Activated T-helper 17 cell treated with anti-CD3 and anti-CD28 coated beads, Interleukin-2, amount 50 U/mL, for 72 hours (primary cell): Measurements from ENCODE around the gene IFNLR1. TPM values are rescaled to one million over a fixed set of nuclear protein-coding genes. Genes with fewer than 3 reads are reported as not detected.

ENCODE experiments used
- ATAC-seq: fragments of 150-1000 bp; cut with Tn5 transposase; replicated peaks from 2 replicates; pipeline ENCODE4 v1.10.0; 2021; ENCODE audit warnings: mild to moderate bottlenecking, moderate library complexity
- H3K27ac Mint-ChIP-seq: one replicate; pipeline ENCODE4 v1.8.0; 2022; ENCODE audit warnings: mixed read lengths
- H3K27me3 Mint-ChIP-seq: one replicate; pipeline ENCODE4 v1.8.0; 2022; ENCODE audit warnings: mixed read lengths
- H3K36me3 Mint-ChIP-seq: one replicate; pipeline ENCODE4 v1.8.0; 2022; ENCODE audit warnings: low read depth, mild to moderate bottlenecking, mixed read lengths
- H3K4me1 Mint-ChIP-seq: one replicate; pipeline ENCODE4 v1.8.0; 2022; ENCODE audit warnings: mixed read lengths
- H3K4me3 Mint-ChIP-seq: one replicate; pipeline ENCODE4 v1.8.0; 2022; ENCODE audit warnings: mild to moderate bottlenecking, mixed read lengths
- H3K9me3 Mint-ChIP-seq: one replicate; pipeline ENCODE4 v1.8.0; 2022; ENCODE audit warnings: mixed read lengths
- total RNA-seq, 2 donors: library from RNA; stranded (reverse); gene quantifications; one replicate each; pipeline ENCODE4 v1.2.3, GENCODE V29; 2022

The IFNLR1 gene
- total RNA-seq, 2 donors from 2014 or later: 1.6 to 9.2 TPM

- H3K27me3 Mint-ChIP-seq: peaks cover 11% of the 10 kb centered on the region
- H3K9me3 Mint-ChIP-seq: no peaks in the 10 kb centered on the region
- no peaks in the 10 kb centered on the region for H3K36me3 Mint-ChIP-seq
- no peak overlapping the region for H3K27ac Mint-ChIP-seq
- no peak for ATAC-seq
- no peaks in the 10 kb centered on the region for H3K4me1 Mint-ChIP-seq
- no peak overlapping the region for H3K4me3 Mint-ChIP-seq
These were observed 48.4 kb downstream of the IFNLR1 start for GRCh38 chr1:24138476-24139221.

- Mint-ChIP-seq H3K9me3 (no peaks in the 10 kb centered on the region), H3K36me3 (no peaks in the 10 kb centered on the region), H3K4me3 (no peak overlapping the region), H3K27me3 (peaks cover 10% of the 10 kb centered on the region), H3K27ac (no peak overlapping the region), H3K4me1 (no peaks in the 10 kb centered on the region)
- ATAC-seq: no peak
These were observed 50.0 kb downstream of the IFNLR1 start for GRCh38 chr1:24136956-24137539.

GRCh38 chr1:24134376-24134775, 52.7 kb downstream of the IFNLR1 start:
- no peaks in the 10 kb centered on the region for H3K9me3 Mint-ChIP-seq
- no peak overlapping the region for H3K4me3 Mint-ChIP-seq
- H3K27ac Mint-ChIP-seq: no peak overlapping the region
- no peaks in the 10 kb centered on the region for H3K4me1 Mint-ChIP-seq
- no peaks in the 10 kb centered on the region for H3K36me3 Mint-ChIP-seq
- ATAC-seq: no peak
- H3K27me3 Mint-ChIP-seq: peaks cover 10% of the 10 kb centered on the region

- Mint-ChIP-seq H3K36me3 (no peaks in the 10 kb centered on the region), H3K27ac (no peak overlapping the region), H3K4me1 (no peaks in the 10 kb centered on the region), H3K9me3 (no peaks in the 10 kb centered on the region), H3K27me3 (peaks cover 10% of the 10 kb centered on the region), H3K4me3 (no peak overlapping the region)
- ATAC-seq: no peak
These were observed 53.3 kb downstream of the IFNLR1 start for GRCh38 chr1:24133819-24134218.

GRCh38 chr1:24130385-24130784, 56.7 kb downstream of the IFNLR1 start:
- Mint-ChIP-seq H3K36me3 (no peaks in the 10 kb centered on the region), H3K27ac (no peak overlapping the region), H3K4me1 (no peaks in the 10 kb centered on the region), H3K4me3 (no peak overlapping the region), H3K27me3 (peaks cover 4% of the 10 kb centered on the region), H3K9me3 (no peaks in the 10 kb centered on the region)
- no peak for ATAC-seq

GRCh38 chr1:24127801-24128363, 59.2 kb downstream of the IFNLR1 start:
- no peaks in the 10 kb centered on the region for H3K9me3 Mint-ChIP-seq
- ATAC-seq: no peak
- no peaks in the 10 kb centered on the region for H3K4me1 Mint-ChIP-seq
- no peak overlapping the region for H3K4me3 Mint-ChIP-seq
- H3K27me3 Mint-ChIP-seq: no peaks in the 10 kb centered on the region
- H3K27ac Mint-ChIP-seq: no peak overlapping the region
- H3K36me3 Mint-ChIP-seq: no peaks in the 10 kb centered on the region

GRCh38 chr1:24127134-24127800, 59.8 kb downstream of the IFNLR1 start:
- H3K9me3 Mint-ChIP-seq: no peaks in the 10 kb centered on the region
- H3K36me3 Mint-ChIP-seq: no peaks in the 10 kb centered on the region
- H3K4me1 Mint-ChIP-seq: no peaks in the 10 kb centered on the region
- no peak for ATAC-seq
- no peak overlapping the region for H3K4me3 Mint-ChIP-seq
- no peak overlapping the region for H3K27ac Mint-ChIP-seq
- no peaks in the 10 kb centered on the region for H3K27me3 Mint-ChIP-seq

- H3K27ac Mint-ChIP-seq: peak overlapping the region; percentile 29
- H3K36me3 Mint-ChIP-seq: no peaks in the 10 kb centered on the region
- no peaks in the 10 kb centered on the region for H3K9me3 Mint-ChIP-seq
- no peaks in the 10 kb centered on the region for H3K27me3 Mint-ChIP-seq
- no peaks in the 10 kb centered on the region for H3K4me1 Mint-ChIP-seq
- peak; percentile 51 for ATAC-seq
- no peak overlapping the region for H3K4me3 Mint-ChIP-seq
These were observed 60.4 kb downstream of the IFNLR1 start for GRCh38 chr1:24126672-24127023.

GRCh38 chr1:24126018-24126671, 60.9 kb downstream of the IFNLR1 start:
- no peaks in the 10 kb centered on the region for H3K9me3 Mint-ChIP-seq
- H3K27ac Mint-ChIP-seq: peak overlapping the region; percentile 29
- no peaks in the 10 kb centered on the region for H3K36me3 Mint-ChIP-seq
- H3K4me1 Mint-ChIP-seq: no peaks in the 10 kb centered on the region
- ATAC-seq: peak; percentile 64
- peaks cover 3% of the 10 kb centered on the region for H3K27me3 Mint-ChIP-seq
- no peak overlapping the region for H3K4me3 Mint-ChIP-seq

GRCh38 chr1:24125456-24125855, 61.6 kb downstream of the IFNLR1 start:
- Mint-ChIP-seq H3K27ac (no peak overlapping the region), H3K36me3 (no peaks in the 10 kb centered on the region), H3K27me3 (peaks cover 4% of the 10 kb centered on the region), H3K4me1 (no peaks in the 10 kb centered on the region), H3K9me3 (no peaks in the 10 kb centered on the region), H3K4me3 (no peak overlapping the region)
- no peak for ATAC-seq

GRCh38 chr1:24124980-24125379, 62.1 kb downstream of the IFNLR1 start:
- Mint-ChIP-seq H3K27ac (no peak overlapping the region), H3K27me3 (peaks cover 4% of the 10 kb centered on the region), H3K36me3 (no peaks in the 10 kb centered on the region), H3K4me3 (no peak overlapping the region), H3K4me1 (no peaks in the 10 kb centered on the region), H3K9me3 (no peaks in the 10 kb centered on the region)
- ATAC-seq: no peak

- no peak for ATAC-seq
- H3K4me1 Mint-ChIP-seq: no peaks in the 10 kb centered on the region
- no peaks in the 10 kb centered on the region for H3K36me3 Mint-ChIP-seq
- no peaks in the 10 kb centered on the region for H3K9me3 Mint-ChIP-seq
- no peak overlapping the region for H3K27ac Mint-ChIP-seq
- H3K4me3 Mint-ChIP-seq: no peak overlapping the region
- H3K27me3 Mint-ChIP-seq: peaks cover 4% of the 10 kb centered on the region
These were observed 63.5 kb downstream of the IFNLR1 start for GRCh38 chr1:24123611-24124010.

GRCh38 chr1:24122776-24123175, 64.3 kb downstream of the IFNLR1 start:
- H3K9me3 Mint-ChIP-seq: no peaks in the 10 kb centered on the region

GRCh38 chr1:24121406-24121805, 65.7 kb downstream of the IFNLR1 start:
- Mint-ChIP-seq H3K4me1 (no peaks in the 10 kb centered on the region), H3K4me3 (no peak overlapping the region), H3K27me3 (peaks cover 12% of the 10 kb centered on the region), H3K9me3 (no peaks in the 10 kb centered on the region), H3K36me3 (no peaks in the 10 kb centered on the region), H3K27ac (no peak overlapping the region)
- no peak for ATAC-seq

More at GRCh38 chr1:24122776-24123175, 64.3 kb downstream of the IFNLR1 start:
- no peaks in the 10 kb centered on the region for H3K36me3 Mint-ChIP-seq
- H3K4me3 Mint-ChIP-seq: no peak overlapping the region
- no peaks in the 10 kb centered on the region for H3K4me1 Mint-ChIP-seq
- peaks cover 5% of the 10 kb centered on the region for H3K27me3 Mint-ChIP-seq
- no peak for ATAC-seq
- H3K27ac Mint-ChIP-seq: no peak overlapping the region
